GM12872 (cell line): ENCODE data around the gene LANCL2.

Experiments used
- TF ChIP-seq, protein P1 (sequence below): IDR thresholded peaks from 3 replicates; pipeline ENCODE4 v1.5.1; 2011; ENCODE audit warnings: low read depth, mild to moderate bottlenecking, low read length, moderate library complexity; ENCODE audit not compliant: insufficient read depth

LANCL2 gene

DNA sequence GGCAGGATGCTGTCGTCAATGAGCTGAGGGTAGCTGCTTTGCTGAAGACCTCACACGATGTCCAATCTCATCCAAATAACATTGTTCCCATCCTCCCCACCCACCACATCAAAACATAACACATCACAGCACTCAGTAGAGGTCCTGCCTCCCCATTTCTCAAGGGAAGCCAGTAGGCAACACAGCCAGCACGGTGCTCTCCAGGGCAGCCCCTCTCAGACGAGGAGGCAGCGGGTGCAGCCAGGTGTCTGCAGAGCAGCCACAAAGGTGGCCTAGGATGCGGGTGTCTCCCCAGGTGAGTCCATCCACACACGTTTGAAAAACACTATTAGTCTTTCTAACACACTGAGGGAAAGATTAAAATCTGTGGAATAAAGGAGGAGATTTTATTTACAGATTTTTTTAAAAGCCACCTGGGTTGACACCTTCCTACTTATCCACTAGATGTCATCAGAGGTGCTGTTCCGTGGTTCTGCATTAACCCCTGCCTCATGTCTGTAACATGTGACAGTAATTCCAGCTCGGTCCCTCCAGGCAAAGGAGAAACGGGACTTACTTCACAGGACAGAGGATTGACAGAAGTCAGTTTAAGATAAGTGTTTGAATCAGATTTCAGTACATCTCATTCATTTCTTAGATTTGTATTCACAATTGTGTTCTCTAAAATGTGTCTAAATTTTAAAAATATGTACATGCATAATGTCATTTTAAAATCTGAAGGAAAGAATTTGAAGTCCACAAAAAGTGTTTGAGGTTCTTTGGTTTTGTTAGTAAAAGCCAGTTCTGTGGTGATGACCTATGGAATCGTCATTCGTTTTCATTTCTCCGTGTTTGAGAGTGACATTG is 68.0 kb downstream of the LANCL2 start:
- TF ChIP-seq, protein P1, sequence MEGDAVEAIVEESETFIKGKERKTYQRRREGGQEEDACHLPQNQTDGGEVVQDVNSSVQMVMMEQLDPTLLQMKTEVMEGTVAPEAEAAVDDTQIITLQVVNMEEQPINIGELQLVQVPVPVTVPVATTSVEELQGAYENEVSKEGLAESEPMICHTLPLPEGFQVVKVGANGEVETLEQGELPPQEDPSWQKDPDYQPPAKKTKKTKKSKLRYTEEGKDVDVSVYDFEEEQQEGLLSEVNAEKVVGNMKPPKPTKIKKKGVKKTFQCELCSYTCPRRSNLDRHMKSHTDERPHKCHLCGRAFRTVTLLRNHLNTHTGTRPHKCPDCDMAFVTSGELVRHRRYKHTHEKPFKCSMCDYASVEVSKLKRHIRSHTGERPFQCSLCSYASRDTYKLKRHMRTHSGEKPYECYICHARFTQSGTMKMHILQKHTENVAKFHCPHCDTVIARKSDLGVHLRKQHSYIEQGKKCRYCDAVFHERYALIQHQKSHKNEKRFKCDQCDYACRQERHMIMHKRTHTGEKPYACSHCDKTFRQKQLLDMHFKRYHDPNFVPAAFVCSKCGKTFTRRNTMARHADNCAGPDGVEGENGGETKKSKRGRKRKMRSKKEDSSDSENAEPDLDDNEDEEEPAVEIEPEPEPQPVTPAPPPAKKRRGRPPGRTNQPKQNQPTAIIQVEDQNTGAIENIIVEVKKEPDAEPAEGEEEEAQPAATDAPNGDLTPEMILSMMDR = peak; percentile 71

DNA sequence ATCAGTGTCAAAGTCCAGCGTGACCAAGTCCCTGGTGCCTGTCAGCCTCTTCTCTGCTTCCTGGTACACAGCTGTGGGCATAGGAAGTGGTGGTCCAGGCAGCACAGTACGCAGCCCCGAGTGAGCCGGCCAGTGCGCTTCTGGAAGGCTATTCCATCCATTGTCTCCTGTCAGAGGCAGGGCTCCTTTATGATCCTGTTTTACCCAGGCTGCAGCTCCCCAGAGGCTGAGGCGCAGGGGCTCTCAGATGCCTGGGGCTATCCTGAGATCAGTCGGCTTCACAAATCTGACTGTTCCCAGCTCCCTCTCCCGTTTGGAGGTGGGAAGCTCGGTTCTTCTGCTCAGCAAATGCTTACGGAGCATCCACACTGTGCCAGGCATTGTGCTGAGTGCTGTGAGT is 70.3 kb downstream of the LANCL2 start:
- TF ChIP-seq, protein P1 = no peak

DNA sequence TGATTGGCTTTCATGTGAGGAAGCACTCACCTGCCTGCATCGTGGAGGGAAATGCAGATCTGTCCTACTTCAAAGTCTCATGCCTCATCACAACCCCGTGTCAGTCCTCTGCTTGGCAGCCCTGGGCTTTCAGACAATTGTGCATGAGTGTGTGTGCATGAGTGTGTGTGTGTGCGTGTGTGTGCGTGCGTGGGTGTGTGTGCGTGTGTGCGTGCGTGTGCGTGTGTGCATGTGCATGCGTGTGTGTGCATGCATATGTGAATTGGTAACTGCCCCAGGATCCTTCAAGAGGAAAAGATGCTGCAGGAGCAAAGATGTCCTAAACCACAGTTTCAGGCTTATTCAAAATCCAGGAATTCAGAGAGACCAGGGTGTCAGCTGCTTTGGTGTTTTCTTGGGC is 71.3 kb downstream of the LANCL2 start:
- TF ChIP-seq, protein P1 = no peak

DNA sequence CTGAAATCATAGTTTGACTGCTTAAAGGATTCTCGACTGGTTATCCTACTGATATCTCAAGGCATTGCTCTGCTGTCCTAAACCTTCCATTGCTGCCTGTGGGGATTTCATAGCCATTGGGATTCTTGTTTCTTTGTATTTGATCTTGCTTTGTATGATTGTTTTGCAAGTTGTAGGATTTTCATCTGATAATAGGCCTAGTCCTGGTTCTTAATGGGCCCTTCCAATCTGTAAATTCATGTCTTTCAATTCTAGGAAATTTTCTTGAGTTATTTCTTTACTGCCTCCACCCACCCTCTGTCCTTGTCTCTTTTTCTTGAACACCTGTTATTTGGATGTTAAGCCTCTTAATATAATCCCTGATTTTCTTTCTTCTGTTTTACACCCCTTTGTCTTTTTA is 72.2 kb downstream of the LANCL2 start:
- TF ChIP-seq, protein P1 = no peak

DNA sequence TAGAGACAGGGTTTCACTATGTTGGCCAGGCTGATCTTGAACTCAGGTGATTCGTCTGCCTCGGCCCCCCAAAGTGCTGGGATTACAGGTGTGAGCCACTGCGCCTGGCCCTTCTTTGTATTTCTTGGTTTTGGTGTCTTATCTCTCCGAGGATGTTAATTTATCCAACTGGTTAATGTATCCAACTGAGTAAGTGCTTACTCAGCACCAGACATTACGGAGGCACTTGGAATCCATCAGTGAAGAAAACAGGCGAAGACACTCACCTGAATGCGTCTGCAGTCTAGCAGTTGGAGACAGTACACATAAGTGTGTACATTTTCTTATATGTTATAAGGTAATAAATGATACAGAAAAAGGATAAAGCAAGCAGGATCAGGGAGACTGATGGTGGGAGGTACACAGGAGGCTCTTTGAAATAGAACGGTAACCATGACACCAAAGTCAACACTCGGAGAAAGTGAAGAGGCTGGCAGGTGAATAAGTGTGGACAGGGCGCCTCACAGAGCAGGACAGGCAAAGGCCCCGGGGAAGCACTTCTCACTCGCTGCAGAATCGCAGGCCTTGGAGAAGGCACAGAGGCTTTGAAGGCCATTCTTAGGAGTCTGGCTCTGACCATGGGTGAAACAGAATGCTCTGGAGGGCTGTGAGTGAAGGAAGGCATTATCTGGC is 73.1 kb downstream of the LANCL2 start:
- TF ChIP-seq, protein P1 = no peak

DNA sequence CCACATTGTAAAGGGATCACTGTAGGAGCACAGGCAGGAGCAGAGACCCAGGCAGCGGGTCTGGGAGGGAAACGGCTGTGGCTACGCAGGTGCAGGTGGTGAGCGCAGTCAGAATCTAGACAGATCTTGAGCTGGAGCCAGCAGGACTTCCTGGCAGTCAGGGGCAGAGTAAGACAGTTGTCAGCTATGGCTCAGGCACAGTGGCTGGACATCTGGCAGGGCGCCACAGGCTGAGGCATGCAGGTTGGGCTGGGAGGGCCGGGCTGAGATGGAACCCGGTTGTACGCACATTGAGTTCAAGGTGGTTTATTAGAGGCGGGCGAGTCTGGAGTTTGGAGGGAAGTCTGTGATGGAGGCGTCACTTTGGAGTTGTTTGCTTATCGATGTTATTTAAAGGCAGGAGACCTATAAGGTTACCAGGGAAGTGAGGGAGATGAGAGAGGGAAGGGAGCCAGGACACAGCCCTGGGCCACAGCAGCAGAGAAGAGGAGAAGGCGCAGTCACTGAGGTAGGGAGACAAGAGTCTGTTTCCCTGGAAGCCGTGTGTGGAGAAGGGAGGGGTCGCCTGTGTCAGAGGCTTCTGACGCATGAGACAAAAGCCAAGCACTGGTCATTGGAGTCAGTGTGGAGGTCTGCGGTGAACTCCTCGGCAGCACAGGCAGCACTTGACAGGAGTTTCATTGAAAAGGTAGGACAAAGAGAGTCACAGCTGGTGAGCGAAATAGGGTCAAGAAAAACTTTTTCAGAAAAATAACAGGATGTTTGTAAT is 73.8 kb downstream of the LANCL2 start:
- TF ChIP-seq, protein P1 = no peak

DNA sequence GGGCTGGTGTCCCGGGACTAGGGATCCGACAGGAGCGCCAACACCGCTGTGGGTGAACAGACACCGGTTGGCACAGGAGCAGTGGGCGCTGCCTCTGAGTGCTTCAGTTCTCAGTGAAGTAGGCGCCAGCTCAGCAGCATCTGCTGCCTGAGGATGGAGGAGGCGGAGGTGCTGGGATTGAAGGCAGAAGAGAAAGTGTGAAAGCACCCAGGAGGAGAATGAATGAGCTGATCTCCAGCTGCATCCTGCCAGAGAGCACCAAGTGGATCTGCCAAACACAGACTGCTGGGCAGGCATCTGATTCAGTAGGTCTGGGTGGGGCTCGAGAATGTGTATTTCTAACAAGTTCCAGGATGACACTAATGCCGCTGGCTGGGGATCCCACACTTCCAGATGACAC is 74.5 kb downstream of the LANCL2 start:
- TF ChIP-seq, protein P1 = no peak
